C4-2B (cell line): ENCODE data around the gene NMRAL1.

Source experiments
- H3K27ac ChIP-seq: fragments of 450-650 bp; 2 replicates; pipeline ENCODE4 v1.5.1; 2017
- CTCF ChIP-seq: fragments of 450-650 bp; conservative IDR thresholded peaks from 2 replicates; pipeline ENCODE4 v1.5.1; 2017; ENCODE audit warnings: mild to moderate bottlenecking
- ZFX ChIP-seq: fragments of 450-650 bp; IDR thresholded peaks from 2 replicates; pipeline ENCODE4 v1.6.1; 2017

NMRAL1 gene

GRCh38 chr16:4475880-4476788 lies 1.7 kb upstream of the NMRAL1 start, which contains the start of gene HMOX2:
Gene HMOX2, plus strand, starts transcription at chr16:4476398. Its CDS starts 29,127 bp downstream, at chr16:4505525.
- peak within 1 kb of the TSS; percentile 97 for H3K27ac ChIP-seq
- TF ChIP-seq ZFX (peak; percentile 72), CTCF (peak; percentile 55)

- TF ChIP-seq CTCF: no peak
- TF ChIP-seq ZFX: no peak
- no peak overlapping the region for H3K27ac ChIP-seq
These were observed 1.5 kb downstream of the NMRAL1 start for GRCh38 chr16:4472880-4473279.

- H3K27ac ChIP-seq: no peak overlapping the region
These were observed 2.6 kb downstream of the NMRAL1 start for GRCh38 chr16:4471869-4472268.

GRCh38 chr16:4468972-4469371 lies 5.5 kb downstream of the NMRAL1 start:
- no peak for TF ChIP-seq CTCF
- TF ChIP-seq ZFX: no peak
- H3K27ac ChIP-seq: no peak overlapping the region

More at GRCh38 chr16:4471869-4472268, 2.6 kb downstream of the NMRAL1 start:
- no peak for TF ChIP-seq CTCF

- TF ChIP-seq CTCF (no peak), ZFX (no peak)
These were observed 6.5 kb downstream of the NMRAL1 start for GRCh38 chr16:4467916-4468315.

GRCh38 chr16:4465977-4466779 lies 8.2 kb downstream of the NMRAL1 start:
- TF ChIP-seq CTCF (no peak), ZFX (no peak)
- H3K27ac ChIP-seq: no peak overlapping the region

More at GRCh38 chr16:4467916-4468315, 6.5 kb downstream of the NMRAL1 start:
- H3K27ac ChIP-seq: no peak overlapping the region
